ENCODE data around the gene FGF14. TPM values are rescaled to one million over a fixed set of nuclear protein-coding genes. Genes with fewer than 3 reads are reported as not detected.

The FGF14 gene
- total RNA-seq, 1 experiment from 2014 or later = 0.22 TPM

- H3K36me3 Mint-ChIP-seq (ENCODE audit: insufficient read depth in 1 of 3, low read depth in 3 of 3) = no peaks in the 10 kb centered on the region
Measured at GRCh38 chr13:101925731-101926130, 476.1 kb downstream of the FGF14 start.

More at GRCh38 chr13:101925731-101926130, 476.1 kb downstream of the FGF14 start:
- no peak overlapping the region for H4K91ac ChIP-seq (ENCODE audit: insufficient read length, low read depth, low read length)
- DNase-seq = no peak
- H3K4me1 ChIP-seq (ENCODE audit: insufficient read depth, low read length) = no peaks in the 10 kb centered on the region
- no peak overlapping the region for H3K4ac ChIP-seq (ENCODE audit: low read depth, low read length)
- no CpG with 5 or more reads among the region's 2 CpGs for WGBS (ENCODE audit: extremely low coverage, insufficient read length, low lambda C conversion rate)
- H3K18ac ChIP-seq (ENCODE audit: insufficient read length, low read depth, low read length) = no peak overlapping the region
- H3T11ph ChIP-seq (ENCODE audit: low read length) = no peak overlapping the region
- no peak overlapping the region for H3K27ac ChIP-seq (ENCODE audit: insufficient read length, low read depth, low read length)
- H3K27me3 Mint-ChIP-seq (ENCODE audit: low read depth) = peaks cover 13% of the 10 kb centered on the region
- H3K9me3 ChIP-seq (ENCODE audit: control insufficient read depth, low read depth, low read length) = no peaks in the 10 kb centered on the region
- H3K56ac ChIP-seq (ENCODE audit: insufficient read length, low read depth, low read length) = no peak overlapping the region
- no peak overlapping the region for H3K9ac ChIP-seq (ENCODE audit: extremely low read depth, insufficient read length, low read length)
- H2AK5ac ChIP-seq (ENCODE audit: insufficient read length, low read length) = no peak overlapping the region
- no peak overlapping the region for H3K4me2 ChIP-seq (ENCODE audit: insufficient read depth, insufficient read length, low read length)
- no peak overlapping the region for H3K23ac ChIP-seq (ENCODE audit: insufficient read length, low read depth, low read length)
- no peak overlapping the region for H2BK5ac ChIP-seq (ENCODE audit: insufficient read length, low read length)
- H3K9me3 Mint-ChIP-seq = no peaks in the 10 kb centered on the region
- no peaks in the 10 kb centered on the region for H3K23me2 ChIP-seq (ENCODE audit: insufficient read length, low read depth, low read length, poor library complexity, severe bottlenecking)
- no peak overlapping the region for H3K14ac ChIP-seq (ENCODE audit: insufficient read depth, low read length)
- no peaks in the 10 kb centered on the region for H3K79me2 ChIP-seq (ENCODE audit: insufficient read depth, low read length)
- no peak overlapping the region for H2BK120ac ChIP-seq (ENCODE audit: low read depth, low read length, poor library complexity, severe bottlenecking)
- H3K4me3 Mint-ChIP-seq = no peak overlapping the region
- H4K20me1 ChIP-seq (ENCODE audit: control insufficient read depth, insufficient read depth, insufficient read length) = no peaks in the 10 kb centered on the region
- no peak overlapping the region for H2AFZ ChIP-seq (ENCODE audit: low read length)
- H2BK12ac ChIP-seq (ENCODE audit: insufficient read length, low read depth, low read length) = no peak overlapping the region
- H3K27ac Mint-ChIP-seq = no peak overlapping the region
- no peaks in the 10 kb centered on the region for H3K27me3 ChIP-seq (ENCODE audit: insufficient read depth, low read length)
- no peak overlapping the region for H4K5ac ChIP-seq (ENCODE audit: insufficient read length, low read depth, low read length)
- TF ChIP-seq, protein P1, sequence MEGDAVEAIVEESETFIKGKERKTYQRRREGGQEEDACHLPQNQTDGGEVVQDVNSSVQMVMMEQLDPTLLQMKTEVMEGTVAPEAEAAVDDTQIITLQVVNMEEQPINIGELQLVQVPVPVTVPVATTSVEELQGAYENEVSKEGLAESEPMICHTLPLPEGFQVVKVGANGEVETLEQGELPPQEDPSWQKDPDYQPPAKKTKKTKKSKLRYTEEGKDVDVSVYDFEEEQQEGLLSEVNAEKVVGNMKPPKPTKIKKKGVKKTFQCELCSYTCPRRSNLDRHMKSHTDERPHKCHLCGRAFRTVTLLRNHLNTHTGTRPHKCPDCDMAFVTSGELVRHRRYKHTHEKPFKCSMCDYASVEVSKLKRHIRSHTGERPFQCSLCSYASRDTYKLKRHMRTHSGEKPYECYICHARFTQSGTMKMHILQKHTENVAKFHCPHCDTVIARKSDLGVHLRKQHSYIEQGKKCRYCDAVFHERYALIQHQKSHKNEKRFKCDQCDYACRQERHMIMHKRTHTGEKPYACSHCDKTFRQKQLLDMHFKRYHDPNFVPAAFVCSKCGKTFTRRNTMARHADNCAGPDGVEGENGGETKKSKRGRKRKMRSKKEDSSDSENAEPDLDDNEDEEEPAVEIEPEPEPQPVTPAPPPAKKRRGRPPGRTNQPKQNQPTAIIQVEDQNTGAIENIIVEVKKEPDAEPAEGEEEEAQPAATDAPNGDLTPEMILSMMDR (conservative IDR thresholded peaks at IDR 0.05) = no peak
- H2BK20ac ChIP-seq (ENCODE audit: low read depth, low read length, poor library complexity, severe bottlenecking) = no peak overlapping the region
- H2BK15ac ChIP-seq (ENCODE audit: low read depth, low read length) = no peak overlapping the region
- peaks cover 8 to 12% of the 10 kb centered on the region in 2 experiments for H3K4me1 Mint-ChIP-seq
- H3K79me1 ChIP-seq (ENCODE audit: insufficient read depth, low read depth, low read length, poor library complexity, severe bottlenecking) = no peaks in the 10 kb centered on the region
- H4K8ac ChIP-seq (replicated peaks; ENCODE audit: insufficient read length, low read depth, low read length) = no peak overlapping the region

Measured in H9 (cell line).